Ammon's horn (tissue), 1 donor: ENCODE measurements around the gene PHF3.

Experiments
- DNase-seq: peaks from one replicate; pipeline ENCODE4 v3.0.0-alpha.2; 2016; ENCODE audit warnings: low spot score

The PHF3 gene, protein sequence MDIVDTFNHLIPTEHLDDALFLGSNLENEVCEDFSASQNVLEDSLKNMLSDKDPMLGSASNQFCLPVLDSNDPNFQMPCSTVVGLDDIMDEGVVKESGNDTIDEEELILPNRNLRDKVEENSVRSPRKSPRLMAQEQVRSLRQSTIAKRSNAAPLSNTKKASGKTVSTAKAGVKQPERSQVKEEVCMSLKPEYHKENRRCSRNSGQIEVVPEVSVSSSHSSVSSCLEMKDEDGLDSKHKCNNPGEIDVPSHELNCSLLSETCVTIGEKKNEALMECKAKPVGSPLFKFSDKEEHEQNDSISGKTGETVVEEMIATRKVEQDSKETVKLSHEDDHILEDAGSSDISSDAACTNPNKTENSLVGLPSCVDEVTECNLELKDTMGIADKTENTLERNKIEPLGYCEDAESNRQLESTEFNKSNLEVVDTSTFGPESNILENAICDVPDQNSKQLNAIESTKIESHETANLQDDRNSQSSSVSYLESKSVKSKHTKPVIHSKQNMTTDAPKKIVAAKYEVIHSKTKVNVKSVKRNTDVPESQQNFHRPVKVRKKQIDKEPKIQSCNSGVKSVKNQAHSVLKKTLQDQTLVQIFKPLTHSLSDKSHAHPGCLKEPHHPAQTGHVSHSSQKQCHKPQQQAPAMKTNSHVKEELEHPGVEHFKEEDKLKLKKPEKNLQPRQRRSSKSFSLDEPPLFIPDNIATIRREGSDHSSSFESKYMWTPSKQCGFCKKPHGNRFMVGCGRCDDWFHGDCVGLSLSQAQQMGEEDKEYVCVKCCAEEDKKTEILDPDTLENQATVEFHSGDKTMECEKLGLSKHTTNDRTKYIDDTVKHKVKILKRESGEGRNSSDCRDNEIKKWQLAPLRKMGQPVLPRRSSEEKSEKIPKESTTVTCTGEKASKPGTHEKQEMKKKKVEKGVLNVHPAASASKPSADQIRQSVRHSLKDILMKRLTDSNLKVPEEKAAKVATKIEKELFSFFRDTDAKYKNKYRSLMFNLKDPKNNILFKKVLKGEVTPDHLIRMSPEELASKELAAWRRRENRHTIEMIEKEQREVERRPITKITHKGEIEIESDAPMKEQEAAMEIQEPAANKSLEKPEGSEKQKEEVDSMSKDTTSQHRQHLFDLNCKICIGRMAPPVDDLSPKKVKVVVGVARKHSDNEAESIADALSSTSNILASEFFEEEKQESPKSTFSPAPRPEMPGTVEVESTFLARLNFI (N-terminal part only)

GRCh38 chr6:63635588-63636517 is at the start of gene PHF3:
Gene PHF3 (plus strand): TSS chr6:63635802. CDS start chr6:63646552, 10,750 bp downstream.
- peak; percentile 95 for DNase-seq

DNA sequence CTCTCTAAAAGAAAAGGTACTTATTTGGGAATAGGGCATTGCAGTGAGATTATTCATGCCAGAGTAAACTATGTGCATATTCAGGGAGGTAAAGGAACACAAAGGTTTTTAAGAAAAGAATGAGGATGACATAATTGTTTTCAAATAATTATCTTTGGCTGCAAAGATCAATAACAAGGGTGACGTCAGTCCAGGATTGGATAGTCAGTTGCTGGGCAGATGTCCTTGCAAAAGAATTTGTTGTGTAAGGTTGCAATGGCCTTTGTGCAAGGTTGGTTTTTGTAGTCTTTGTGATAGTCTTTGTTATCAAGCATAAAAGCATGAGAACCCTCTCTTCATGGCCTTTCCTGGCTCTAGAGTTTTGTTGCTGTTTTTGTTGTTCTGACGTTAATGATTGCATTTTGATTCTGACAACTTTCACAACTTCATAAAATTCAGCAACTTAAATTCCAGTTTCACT is 45.6 kb upstream of the PHF3 start:
- DNase-seq, result no peak

DNA sequence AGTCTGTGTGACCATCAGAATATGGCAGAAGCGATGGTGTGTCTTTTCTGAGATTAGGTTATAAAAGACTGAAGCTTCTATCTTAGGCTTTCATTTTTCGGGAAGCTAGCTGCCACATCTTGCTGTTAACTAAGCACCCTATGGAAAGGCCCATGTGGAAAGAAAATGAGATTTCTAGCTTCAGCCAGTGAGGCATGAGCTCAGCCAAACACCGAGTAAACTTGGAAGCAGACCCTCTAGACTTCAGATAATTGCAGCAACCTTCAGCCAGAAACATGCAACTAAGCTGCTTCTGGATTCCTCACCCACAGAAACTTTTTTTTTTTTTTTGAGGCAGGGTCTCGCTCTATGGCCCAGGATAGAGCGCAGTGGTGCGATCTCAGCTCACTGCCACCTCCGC is 42.7 kb upstream of the PHF3 start:
- DNase-seq, result no peak

DNA sequence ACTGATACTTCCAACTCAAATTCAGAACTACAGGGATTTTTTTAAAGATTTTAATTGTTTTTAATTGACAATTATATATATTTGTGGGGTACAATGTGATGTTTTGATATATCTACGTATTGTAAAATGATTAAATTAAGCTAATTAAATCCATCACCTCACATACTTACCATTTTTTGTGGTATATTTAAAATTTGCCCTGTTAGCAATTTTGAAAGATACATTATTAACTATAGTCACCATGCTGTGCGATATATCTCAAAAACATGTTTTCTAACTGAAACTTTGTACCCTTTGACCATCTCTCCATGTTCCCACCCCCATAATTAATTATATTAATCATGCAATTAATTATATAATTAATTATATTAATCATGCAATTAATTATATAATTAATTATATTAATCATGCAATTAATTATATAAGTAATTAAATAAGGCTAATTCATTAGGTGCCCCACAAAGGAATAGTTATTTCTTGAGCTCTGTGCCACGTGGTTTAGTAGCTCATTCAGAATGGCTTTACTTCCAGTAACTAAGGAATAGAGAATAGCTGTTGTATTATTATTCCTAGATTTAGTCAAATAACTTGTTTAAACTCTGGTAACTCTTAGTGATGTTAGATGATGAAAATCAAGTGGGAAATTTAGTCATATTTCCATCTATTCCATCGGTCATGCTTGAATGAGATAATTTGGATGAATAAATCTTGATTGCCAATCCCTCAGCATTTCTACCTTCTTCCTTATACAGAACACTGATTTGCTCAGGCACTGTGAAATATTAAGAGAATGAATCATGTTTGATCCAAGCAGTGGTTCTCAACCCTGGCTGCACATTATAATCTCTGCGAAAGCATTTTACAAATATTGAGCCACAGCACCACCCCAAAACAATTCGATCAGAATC is 38.2 kb upstream of the PHF3 start:
- no peak for DNase-seq

DNA sequence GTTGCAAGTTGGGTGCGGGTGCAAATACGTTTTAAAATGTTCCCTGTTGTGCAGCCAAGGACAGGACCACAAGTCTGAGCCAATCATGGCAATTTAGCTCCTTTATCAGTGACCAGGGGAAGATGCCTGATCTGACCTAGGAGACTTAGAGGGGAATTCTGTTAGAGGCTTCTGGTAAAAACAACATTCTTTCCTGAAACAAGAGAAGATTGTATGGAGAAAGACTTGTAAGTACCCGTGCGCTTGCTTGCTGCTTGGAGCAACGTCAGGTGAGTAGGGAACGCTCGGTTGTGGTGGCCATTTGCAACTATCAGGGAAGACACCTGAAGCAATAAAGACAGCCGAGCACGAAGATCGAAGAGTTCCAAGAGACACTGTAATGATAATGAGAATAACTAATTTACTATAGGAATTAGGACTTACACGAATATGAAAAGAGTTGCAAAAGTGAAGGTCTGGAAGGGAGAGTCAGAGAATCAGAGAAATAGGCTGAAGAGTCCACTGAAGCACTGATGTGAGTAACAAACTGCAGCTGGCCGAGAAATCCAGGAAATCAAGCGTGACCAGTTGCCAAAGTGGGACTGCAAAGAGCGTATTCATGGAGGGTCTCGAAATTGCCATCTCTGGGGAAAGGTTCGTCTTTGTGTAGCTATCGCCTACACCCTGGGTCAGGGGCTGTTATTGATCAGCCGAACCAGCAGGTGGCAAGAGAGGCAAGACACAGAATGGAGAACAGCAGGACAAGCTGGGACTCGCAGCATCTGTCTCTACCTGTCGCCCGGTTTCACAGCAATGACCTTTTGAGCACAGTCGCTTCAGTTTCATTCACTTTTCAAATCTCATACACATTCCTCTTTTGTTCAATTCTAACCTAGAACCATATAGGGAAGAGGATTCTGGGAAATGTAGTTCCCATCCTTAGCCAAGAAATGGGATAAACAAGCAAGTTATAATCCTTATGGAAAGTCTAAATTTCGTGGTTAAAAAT is 37.3 kb upstream of the PHF3 start:
- DNase-seq, result peak; percentile 90

DNA sequence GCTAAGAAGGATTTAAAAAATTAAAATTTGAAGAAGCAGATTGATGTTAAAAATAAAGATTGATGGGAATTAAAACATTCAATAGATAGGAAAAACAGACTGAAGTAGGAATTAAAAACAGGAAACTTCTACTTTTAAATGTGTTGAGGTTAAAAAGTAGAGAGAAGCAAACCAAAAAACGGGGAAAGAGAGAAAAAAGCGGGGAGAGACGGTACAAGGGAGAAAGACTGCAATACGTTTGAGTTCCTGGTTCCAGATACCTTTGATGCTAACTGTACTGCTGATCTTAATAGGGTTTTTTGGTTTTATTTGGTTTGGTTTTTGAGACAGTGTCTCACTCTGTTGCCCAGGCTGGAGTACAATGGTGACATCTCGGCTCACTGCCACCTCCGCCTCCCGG is 36.4 kb upstream of the PHF3 start:
- no peak for DNase-seq

GRCh38 chr6:63600136-63600535 is 35.5 kb upstream of the PHF3 start:
- DNase-seq, result no peak

DNA sequence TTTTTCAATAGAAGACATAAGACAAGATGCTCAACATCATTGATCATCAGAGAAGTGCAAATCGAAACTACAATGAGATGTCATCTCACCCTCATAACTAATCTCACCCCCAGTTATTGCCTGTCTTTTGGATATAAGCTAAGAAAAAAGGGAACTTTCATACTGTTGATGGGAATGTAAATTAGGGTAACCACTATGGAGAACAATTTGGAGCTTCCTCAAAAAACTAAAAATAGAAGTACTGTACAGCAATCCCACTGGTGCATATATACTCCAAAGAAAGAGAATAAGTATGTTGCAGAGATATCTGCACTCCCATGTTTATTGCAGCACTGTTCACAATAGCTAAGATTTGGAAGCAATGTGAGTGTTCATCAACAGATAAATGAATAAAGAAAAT is 26.4 kb upstream of the PHF3 start:
- no peak for DNase-seq

DNA sequence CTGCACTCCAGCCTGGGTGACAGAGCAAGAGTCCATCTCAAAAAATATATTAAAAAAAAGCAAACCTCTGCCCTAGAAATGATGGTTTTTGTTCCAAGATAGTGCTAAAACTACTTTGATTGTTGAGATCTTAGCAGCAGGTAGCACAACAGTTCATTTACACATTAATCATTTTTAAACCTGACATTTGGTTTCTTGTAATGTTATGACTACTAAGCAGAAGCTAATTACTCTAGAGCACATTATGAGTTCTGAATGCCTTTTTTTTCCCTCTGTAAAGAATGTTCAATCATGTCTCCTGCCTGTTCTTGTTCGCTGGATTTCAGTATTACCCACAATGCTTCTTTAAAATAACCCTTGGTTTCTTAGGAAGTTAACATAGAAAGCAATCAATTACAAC is 24.7 kb upstream of the PHF3 start:
- DNase-seq, result no peak

DNA sequence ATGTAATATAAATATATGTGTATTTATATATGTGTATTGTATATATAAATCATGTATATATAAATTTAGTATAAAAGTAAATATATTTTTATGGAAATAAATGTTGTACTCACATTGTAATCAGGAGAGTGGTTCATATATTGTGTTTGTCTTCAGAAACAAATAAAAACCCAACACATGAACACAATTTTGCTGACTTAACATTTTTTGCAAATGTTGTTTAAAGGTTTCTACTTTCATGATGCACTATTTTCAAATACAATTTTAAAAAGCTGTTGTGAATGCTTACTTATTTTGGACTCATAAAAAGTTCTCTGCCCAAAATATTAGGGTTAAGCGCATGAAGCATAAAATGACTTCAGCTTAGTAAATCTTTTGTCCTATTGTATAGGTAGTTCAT is 24.0 kb upstream of the PHF3 start:
- DNase-seq, result no peak

- DNase-seq, result no peak
Observed at GRCh38 chr6:63615590-63615989, 20.0 kb upstream of the PHF3 start.

- no peak for DNase-seq
Observed at GRCh38 chr6:63624091-63624490, 11.5 kb upstream of the PHF3 start.

DNA sequence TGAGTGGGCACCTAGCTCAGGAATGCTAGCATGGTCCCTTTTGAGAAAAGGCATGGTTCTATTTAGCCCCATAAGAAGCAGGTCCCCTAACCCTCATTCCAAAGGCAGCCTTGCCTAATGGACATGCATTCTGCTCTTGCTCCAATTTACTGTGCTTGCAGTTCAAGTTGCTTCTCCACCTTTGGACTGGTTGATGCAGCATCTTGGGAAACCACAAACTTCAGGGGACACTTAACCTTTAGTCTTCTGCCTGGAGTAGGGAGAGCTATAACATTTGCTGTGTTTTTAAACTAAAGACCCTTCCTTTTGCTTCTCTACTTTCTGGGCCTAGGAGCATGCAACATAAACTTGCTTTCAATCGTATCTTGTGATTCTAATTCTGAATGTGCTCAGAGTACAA is 5.1 kb upstream of the PHF3 start:
- no peak for DNase-seq

DNA sequence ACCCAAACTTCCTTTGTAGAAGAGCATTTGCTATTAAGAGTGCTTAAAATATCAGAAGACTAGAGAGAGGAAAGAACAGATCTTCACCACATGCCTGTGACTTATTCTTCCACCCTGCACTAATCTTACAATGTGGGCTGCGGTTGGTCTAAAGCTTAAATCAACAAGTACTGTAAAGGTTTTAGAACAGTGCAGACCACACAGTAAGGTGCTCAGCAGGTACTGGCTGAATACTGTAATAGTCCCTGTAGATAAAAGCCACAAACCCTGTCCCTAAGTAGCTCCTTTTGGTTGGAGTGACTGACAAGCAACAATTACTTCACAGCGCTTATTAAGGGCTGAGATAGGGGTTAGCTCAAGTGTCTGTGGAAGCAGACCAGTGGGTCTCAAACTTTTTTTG is 972 bp upstream of the PHF3 start:
- no peak for DNase-seq

DNA sequence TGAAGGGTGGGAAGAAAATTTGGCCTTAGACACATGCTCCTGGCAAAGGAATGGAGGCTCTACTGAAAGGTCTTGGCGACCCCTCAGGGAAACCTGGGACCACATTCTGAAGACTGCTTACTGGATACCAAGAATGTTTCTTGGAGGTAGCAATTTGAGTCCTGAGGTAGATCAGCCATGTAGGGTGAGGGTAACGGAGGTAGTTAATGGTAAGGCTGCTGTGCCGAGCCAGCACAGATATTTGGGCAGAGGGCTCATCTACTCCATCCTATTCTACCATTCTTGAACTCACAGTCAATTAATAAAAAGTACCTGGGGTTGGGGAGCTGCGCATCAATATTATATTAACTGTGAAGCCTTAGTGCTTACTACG is 401 bp upstream of the PHF3 start:
- DNase-seq, result no peak

GRCh38 chr6:63636518-63637021 is 968 bp downstream of the PHF3 start:
- DNase-seq, result peak; percentile 74

DNA sequence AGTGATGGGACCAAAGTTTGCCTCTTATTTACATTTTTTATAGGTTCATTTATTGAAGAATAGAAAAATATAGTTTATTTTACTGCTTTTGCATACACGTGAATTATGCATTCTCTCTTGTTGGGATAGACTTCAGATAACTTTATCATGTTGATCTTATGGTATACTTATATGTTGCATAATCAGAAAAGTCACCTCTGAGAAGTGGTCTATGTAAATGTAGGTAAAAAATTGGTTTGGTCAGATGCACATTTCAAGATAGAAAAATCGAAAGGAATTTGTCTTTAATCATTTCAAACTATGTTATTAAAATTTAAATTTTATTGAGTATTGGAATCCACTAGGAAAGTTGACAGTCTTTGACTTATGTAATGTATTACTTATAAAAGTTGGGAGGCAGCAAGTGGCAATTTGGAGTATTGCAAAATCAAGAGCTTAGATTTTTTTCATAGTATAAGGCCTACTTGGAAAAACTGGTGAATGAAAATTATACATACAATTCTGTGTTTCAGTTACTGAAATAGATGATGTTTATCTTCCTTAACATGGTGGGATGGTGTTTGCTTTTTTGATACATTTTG is 2.4 kb downstream of the PHF3 start:
- DNase-seq, result no peak

DNA sequence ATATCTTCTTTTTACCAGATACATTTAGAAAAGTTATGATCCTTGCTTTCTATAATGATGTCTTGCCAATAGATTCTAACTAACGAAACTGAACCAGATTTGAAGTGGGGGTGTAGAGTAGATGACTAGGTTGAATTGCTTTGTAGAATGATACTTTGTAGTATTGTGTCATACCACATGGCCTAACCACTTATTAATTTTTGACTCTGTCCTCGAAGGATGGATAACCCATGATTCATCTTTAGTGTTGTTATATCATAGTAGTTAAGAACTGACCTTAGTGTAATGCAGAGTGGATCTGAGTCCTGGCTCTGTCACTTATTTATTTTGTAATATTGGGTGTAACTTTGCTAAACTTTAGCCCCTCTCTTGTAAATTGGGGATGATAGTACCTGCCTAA is 4.5 kb downstream of the PHF3 start:
- no peak for DNase-seq
